Measurements from ENCODE around the gene HMGCLL1. TPM values are rescaled to one million over a fixed set of nuclear protein-coding genes. Genes with fewer than 3 reads are reported as not detected.
A peak's percentile ranks its signal among the peaks of the same experiment; 100 is the strongest.

Gene HMGCLL1
- total RNA-seq, 4 donors from 2014 or later: 0.58 to 9.5 (median 1.5) TPM; not detected in 1

DNA sequence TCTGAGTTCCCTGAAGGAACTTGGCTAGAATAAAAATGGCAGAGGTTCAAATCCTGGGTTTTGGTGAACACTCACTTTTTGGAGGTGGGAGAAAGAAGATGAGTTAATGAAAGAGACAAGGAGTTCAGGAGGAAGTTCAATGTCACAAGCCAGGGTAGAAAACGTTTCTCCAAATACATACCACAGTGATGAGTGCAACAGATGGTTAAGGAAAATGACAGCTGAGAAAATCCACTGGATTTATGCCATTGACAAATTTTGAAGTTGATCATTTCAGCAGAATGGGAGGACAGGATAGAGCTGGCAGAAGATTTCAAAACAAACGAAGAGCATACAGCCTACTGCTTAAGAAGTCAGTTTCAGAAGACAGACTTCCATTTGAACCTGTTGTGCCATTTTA, 129.0 kb downstream of the HMGCLL1 start:
- no peaks in the 10 kb centered on the region for H3K36me3 ChIP-seq
- H3K27me3 ChIP-seq: no peaks in the 10 kb centered on the region
- H3K4me3 ChIP-seq: no peak overlapping the region
- H3K4me1 ChIP-seq: no peaks in the 10 kb centered on the region
- no peak for DNase-seq
- H3K27ac ChIP-seq: no peak overlapping the region
- TF ChIP-seq POLR2A (IDR thresholded peaks at IDR 0.05): no peak
- TF ChIP-seq, protein P1, sequence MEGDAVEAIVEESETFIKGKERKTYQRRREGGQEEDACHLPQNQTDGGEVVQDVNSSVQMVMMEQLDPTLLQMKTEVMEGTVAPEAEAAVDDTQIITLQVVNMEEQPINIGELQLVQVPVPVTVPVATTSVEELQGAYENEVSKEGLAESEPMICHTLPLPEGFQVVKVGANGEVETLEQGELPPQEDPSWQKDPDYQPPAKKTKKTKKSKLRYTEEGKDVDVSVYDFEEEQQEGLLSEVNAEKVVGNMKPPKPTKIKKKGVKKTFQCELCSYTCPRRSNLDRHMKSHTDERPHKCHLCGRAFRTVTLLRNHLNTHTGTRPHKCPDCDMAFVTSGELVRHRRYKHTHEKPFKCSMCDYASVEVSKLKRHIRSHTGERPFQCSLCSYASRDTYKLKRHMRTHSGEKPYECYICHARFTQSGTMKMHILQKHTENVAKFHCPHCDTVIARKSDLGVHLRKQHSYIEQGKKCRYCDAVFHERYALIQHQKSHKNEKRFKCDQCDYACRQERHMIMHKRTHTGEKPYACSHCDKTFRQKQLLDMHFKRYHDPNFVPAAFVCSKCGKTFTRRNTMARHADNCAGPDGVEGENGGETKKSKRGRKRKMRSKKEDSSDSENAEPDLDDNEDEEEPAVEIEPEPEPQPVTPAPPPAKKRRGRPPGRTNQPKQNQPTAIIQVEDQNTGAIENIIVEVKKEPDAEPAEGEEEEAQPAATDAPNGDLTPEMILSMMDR (IDR thresholded peaks at IDR 0.05): no peak
- no peaks in the 10 kb centered on the region for H3K9me3 ChIP-seq
- intact Hi-C loops (cut with DNase I; ENCODE audit: low total_unique reads): no loop called here

DNA sequence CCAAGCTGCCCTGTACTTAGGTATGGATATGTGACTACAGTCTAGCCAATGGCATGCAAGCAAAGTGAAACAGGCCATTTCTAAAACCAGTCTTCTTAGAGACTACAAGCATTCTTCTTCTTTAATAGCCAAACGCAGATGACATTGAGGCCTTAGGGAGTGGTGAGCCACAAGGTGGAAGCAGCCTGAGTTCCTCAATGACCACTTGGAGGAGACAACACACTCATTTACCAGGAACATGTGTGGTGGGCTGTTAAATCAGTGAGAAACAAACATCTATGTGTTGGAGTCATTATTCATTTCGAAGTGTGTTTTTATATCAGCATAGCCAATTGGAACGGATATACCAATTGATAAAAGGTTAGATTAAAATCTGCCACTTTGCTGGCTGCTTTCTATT, 129.8 kb downstream of the HMGCLL1 start:
- Histone ChIP-seq H3K4me1 (no peaks in the 10 kb centered on the region), H3K36me3 (no peaks in the 10 kb centered on the region), H3K27me3 (no peaks in the 10 kb centered on the region), H3K27ac (no peak overlapping the region), H3K9me3 (no peaks in the 10 kb centered on the region), H3K4me3 (no peak overlapping the region)
- DNase-seq: no peak
- intact Hi-C loops (cut with DNase I; ENCODE audit: low total_unique reads): no loop called here
- no peak for TF ChIP-seq POLR2A (IDR thresholded peaks at IDR 0.05)
- TF ChIP-seq, protein P1 (IDR thresholded peaks at IDR 0.05): no peak

DNA sequence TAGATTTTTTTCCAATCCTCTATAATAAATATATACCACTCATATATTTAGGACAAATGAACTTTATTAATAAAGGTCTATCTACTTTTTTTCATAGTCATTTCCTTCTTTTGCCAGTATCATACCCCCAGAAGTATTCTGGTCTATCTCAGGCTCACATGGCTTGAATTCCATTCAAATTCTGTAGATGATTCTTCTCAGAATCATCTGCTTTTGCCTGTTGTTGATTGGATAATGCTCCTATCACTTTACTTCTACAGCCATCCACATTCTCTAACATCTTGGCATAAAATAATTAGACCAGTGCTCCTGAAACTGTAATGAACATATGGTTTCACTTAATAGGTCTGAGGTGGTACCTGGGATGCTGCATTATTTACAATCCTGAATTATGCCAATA, 130.5 kb downstream of the HMGCLL1 start:
- H3K27me3 ChIP-seq: no peaks in the 10 kb centered on the region
- H3K9me3 ChIP-seq: no peaks in the 10 kb centered on the region
- intact Hi-C loops (cut with DNase I; ENCODE audit: low total_unique reads): no loop called here

DNA sequence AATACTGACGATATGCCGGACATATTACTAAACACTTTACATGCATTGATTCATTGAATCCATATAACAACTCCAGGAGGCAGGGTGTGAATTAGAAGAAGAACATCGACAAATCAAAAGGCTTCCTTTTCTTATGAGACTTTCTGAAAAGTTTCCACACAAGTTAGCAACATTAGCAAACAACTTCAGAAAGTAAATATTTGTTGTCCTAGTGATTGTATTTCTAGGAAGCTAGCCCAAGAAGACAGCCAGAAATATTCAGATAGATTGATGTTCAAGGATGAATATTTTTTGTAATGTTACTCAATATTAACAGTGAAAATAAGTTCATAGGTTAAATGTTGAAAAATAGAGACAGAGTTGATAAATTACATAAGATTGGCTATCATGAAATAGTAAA, 131.1 kb downstream of the HMGCLL1 start:
- Histone ChIP-seq H3K4me1 (no peaks in the 10 kb centered on the region), H3K4me3 (no peak overlapping the region), H3K27ac (no peak overlapping the region), H3K27me3 (no peaks in the 10 kb centered on the region), H3K36me3 (no peaks in the 10 kb centered on the region), H3K9me3 (no peaks in the 10 kb centered on the region)
- DNase-seq: no peak
- TF ChIP-seq, protein P1 (IDR thresholded peaks at IDR 0.05): no peak
- no peak for TF ChIP-seq POLR2A (IDR thresholded peaks at IDR 0.05)
- intact Hi-C loops (cut with DNase I; ENCODE audit: low total_unique reads): no loop called here

More for the DNA sequence above, 130.5 kb downstream of the HMGCLL1 start:
- H3K36me3 ChIP-seq: no peaks in the 10 kb centered on the region
- TF ChIP-seq, protein P1 (IDR thresholded peaks at IDR 0.05): no peak
- no peak for TF ChIP-seq POLR2A (IDR thresholded peaks at IDR 0.05)
- H3K4me1 ChIP-seq: no peaks in the 10 kb centered on the region
- no peak overlapping the region for H3K27ac ChIP-seq
- no peak for DNase-seq
- no peak overlapping the region for H3K4me3 ChIP-seq

DNA sequence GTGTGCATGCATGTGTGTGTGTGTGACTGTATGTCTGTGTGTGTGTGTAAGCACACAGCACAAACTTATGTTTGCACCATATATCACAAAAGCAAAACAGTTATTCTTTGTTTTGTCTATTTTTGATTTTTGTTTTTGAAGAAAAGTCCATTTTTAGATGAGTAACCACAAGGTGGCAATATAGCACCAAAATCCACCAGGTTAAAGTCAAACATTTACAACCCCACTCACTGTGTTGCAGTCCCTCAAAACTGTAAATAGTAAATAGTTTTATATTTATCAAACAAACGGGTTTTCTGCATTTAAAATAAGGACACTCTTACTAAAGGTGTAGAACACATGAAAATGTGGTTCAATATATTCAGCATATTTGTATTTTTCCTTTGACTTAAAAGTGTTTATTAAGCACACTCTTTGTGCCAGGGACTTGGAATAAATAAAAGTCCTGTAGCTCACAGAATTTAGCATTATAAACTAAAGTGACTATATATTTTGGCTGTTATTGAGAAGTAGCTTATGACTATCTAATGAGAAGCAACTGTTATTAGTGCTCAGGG, 133.3 kb downstream of the HMGCLL1 start:
- Histone ChIP-seq H3K9me3 (no peaks in the 10 kb centered on the region), H3K4me1 (no peaks in the 10 kb centered on the region), H3K36me3 (no peaks in the 10 kb centered on the region), H3K27me3 (no peaks in the 10 kb centered on the region), H3K4me3 (no peak overlapping the region), H3K27ac (no peak overlapping the region)
- TF ChIP-seq, protein P1 (IDR thresholded peaks at IDR 0.05): peak; percentile 19 to 36 (median 30)
- TF ChIP-seq POLR2A (IDR thresholded peaks at IDR 0.05): no peak
- intact Hi-C loops (cut with DNase I; ENCODE audit: low total_unique reads): no loop called here
- DNase-seq: no peak

Measured in uterus (tissue), 4 donors.